ENCODE results near the gene SLAMF8. TPM values are rescaled to one million over a fixed set of nuclear protein-coding genes. Genes with fewer than 3 reads are reported as not detected.

The SLAMF8 gene
- total and polyA plus RNA-seq, 4 donors: 0.28 to 1.6 (median 1.1) TPM

- TF ChIP-seq REST (IDR thresholded peaks at IDR 0.05) (no peak), FOXA2 (IDR thresholded peaks at IDR 0.05) (no peak), TAF1 (conservative IDR thresholded peaks at IDR 0.05) (no peak), EGR1 (IDR thresholded peaks at IDR 0.05; ENCODE audit: low read depth in 2 of 2) (peak in 1 of 2 donors; percentile 39), GABPA (IDR thresholded peaks at IDR 0.05 in 1 of 2, conservative IDR thresholded peaks at IDR 0.05 in 1 of 2) (no peak), YY1 (IDR thresholded peaks at IDR 0.05) (no peak), FOXA1 (IDR thresholded peaks at IDR 0.05) (no peak), SP1 (IDR thresholded peaks at IDR 0.05) (no peak), JUND (IDR thresholded peaks at IDR 0.05) (no peak)
Observed at GRCh38 chr1:159798893-159799292, 27.8 kb upstream of the SLAMF8 start (continued).

DNA sequence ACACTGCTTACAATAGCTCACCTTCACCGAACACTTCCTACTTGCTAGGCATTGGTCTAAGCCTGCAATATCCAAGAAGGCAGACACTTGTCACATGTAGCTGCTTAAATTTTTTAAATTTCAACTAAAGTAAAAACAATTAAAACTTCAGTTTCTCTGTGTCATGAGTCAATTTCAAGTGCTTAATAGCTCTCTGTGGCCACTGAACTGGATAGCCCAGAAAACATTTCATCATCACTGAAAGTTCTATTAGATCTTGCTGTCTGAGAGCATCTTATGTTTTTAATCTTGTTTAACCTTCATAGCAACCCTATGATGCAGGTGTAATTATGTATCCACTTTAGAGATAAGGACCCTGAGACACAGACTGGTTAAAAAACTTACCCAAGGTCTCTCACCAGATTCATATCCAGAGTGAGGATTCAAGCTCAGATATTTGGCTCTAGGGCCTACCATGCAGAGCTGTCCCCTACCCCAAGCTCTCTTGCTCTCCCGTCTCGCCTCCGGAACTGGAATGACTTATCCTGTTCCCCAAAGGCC is 27.2 kb upstream of the SLAMF8 start:
- Histone ChIP-seq H3K9ac (ENCODE audit: low read depth in 1 of 2, low read length in 2 of 2) (no peak overlapping the region), H3K4me3 (ENCODE audit: low read depth in 1 of 3, low read length in 3 of 3) (no peak overlapping the region), H3K36me3 (ENCODE audit: control insufficient read depth in 4 of 4, insufficient read depth in 3 of 4, low read depth in 1 of 4, low read length in 3 of 4) (no peaks in the 10 kb centered on the region), H3K27ac (ENCODE audit: low read depth in 1 of 2, low read length in 2 of 2) (no peak overlapping the region), H3K9me3 (ENCODE audit: control insufficient read depth in 4 of 4, low read length in 3 of 4) (no peaks in the 10 kb centered on the region), H3K27me3 (ENCODE audit: control insufficient read depth in 4 of 4, insufficient read depth in 4 of 4, low read length in 3 of 4) (peaks cover 0 to 2% (median 0%) of the 10 kb centered on the region in 4 donors), H3K4me1 (ENCODE audit: control insufficient read depth in 4 of 4, insufficient read depth in 4 of 4, low read length in 3 of 4) (no peaks in the 10 kb centered on the region)
- TF ChIP-seq RXRA (IDR thresholded peaks at IDR 0.05): no peak
- TF ChIP-seq RAD21 (IDR thresholded peaks at IDR 0.05): no peak
- no peak for TF ChIP-seq JUND (IDR thresholded peaks at IDR 0.05)
- TF ChIP-seq ATF3 (IDR thresholded peaks at IDR 0.05): no peak
- TF ChIP-seq YY1 (IDR thresholded peaks at IDR 0.05): no peak
- no peak for TF ChIP-seq EGR1 (IDR thresholded peaks at IDR 0.05; ENCODE audit: low read depth in 2 of 2)
- no peak for TF ChIP-seq NR2F2 (IDR thresholded peaks at IDR 0.05)
- no peak for TF ChIP-seq SP1 (IDR thresholded peaks at IDR 0.05)
- TF ChIP-seq CTCF (IDR thresholded peaks at IDR 0.05; ENCODE audit: low read depth, low read length, missing input control): no peak
- no peak for TF ChIP-seq HNF4A (conservative IDR thresholded peaks at IDR 0.05)
- TF ChIP-seq, protein P1, sequence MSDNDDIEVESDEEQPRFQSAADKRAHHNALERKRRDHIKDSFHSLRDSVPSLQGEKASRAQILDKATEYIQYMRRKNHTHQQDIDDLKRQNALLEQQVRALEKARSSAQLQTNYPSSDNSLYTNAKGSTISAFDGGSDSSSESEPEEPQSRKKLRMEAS (IDR thresholded peaks at IDR 0.05): no peak
- TF ChIP-seq GABPA (IDR thresholded peaks at IDR 0.05 in 1 of 2, conservative IDR thresholded peaks at IDR 0.05 in 1 of 2): no peak
- TF ChIP-seq HNF4G (IDR thresholded peaks at IDR 0.05): no peak
- TF ChIP-seq FOXA2 (IDR thresholded peaks at IDR 0.05): no peak
- TF ChIP-seq, protein P2, sequence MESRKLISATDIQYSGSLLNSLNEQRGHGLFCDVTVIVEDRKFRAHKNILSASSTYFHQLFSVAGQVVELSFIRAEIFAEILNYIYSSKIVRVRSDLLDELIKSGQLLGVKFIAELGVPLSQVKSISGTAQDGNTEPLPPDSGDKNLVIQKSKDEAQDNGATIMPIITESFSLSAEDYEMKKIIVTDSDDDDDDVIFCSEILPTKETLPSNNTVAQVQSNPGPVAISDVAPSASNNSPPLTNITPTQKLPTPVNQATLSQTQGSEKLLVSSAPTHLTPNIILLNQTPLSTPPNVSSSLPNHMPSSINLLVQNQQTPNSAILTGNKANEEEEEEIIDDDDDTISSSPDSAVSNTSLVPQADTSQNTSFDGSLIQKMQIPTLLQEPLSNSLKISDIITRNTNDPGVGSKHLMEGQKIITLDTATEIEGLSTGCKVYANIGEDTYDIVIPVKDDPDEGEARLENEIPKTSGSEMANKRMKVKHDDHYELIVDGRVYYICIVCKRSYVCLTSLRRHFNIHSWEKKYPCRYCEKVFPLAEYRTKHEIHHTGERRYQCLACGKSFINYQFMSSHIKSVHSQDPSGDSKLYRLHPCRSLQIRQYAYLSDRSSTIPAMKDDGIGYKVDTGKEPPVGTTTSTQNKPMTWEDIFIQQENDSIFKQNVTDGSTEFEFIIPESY (IDR thresholded peaks at IDR 0.05): no peak
- no peak for TF ChIP-seq FOXA1 (IDR thresholded peaks at IDR 0.05)
- TF ChIP-seq TAF1 (conservative IDR thresholded peaks at IDR 0.05): no peak
- TF ChIP-seq REST (IDR thresholded peaks at IDR 0.05): no peak
- 96% methylated on average over 4 of the region's 4 CpGs for WGBS
- DNase-seq (ENCODE audit: low spot score): no peak
